Measurements from ENCODE around the gene CPVL. TPM values are rescaled to one million over a fixed set of nuclear protein-coding genes. Genes with fewer than 3 reads are reported as not detected.
"Not testable (repeated sequence)": the region's sequence is repeated elsewhere in the genome, so short reads cannot be mapped to it uniquely, and the experiment has no call there.

The CPVL gene
- total RNA-seq, 1 experiment from 2014 or later, result 10.3 TPM

DNA sequence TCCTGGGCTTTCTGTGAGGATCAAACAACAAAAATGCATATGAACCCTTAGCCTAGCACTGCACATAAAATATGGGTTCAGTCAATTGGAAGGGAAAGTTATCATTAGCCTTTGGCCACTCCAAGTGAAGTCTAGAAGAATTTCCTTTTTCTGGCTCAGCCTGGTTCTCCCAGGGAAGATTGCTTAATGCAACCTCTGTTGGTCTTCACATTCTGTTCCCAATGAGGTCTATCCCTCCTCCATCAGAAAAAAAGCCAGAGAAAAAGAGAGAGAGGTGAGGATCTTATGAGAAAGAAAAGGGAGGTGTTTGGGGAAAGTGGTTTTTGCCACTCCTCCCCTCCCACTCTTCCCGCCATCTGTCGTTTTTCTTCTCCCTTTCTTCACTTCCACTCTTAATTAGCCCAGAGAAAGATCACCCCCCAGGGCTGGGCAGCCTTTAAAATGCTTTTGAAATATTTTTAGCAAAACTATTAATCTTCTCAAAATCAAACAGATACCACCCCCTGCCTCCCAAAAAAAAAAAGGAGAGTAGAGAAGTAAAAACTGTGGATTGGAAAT lies 31.1 kb downstream of the CPVL start:
- Histone ChIP-seq H3K79me2 (ENCODE audit: insufficient read depth, low read length) (no peaks in the 10 kb centered on the region), H3K27me3 (ENCODE audit: insufficient read depth, low read length) (no peaks in the 10 kb centered on the region), H3K4me2 (ENCODE audit: low read length) (no peak overlapping the region), H3K4me3 (replicated peaks in 1 of 2; ENCODE audit: low read depth in 1 of 2, low read length in 2 of 2) (no peak overlapping the region), H2AFZ (ENCODE audit: low read depth, low read length, poor library complexity, severe bottlenecking) (no peak overlapping the region), H3K9ac (ENCODE audit: low read length) (no peak overlapping the region), H4K20me1 (ENCODE audit: insufficient read depth) (no peaks in the 10 kb centered on the region), H3K9me2 (ENCODE audit: insufficient read depth) (no peaks in the 10 kb centered on the region), H3K27ac (ENCODE audit: low read depth, low read length) (no peak overlapping the region), H3K9me3 (ENCODE audit: control insufficient read depth in 1 of 2, insufficient read depth in 1 of 2, low read depth in 1 of 2, low read length in 2 of 2) (no peaks in the 10 kb centered on the region), H3K36me3 (ENCODE audit: control insufficient read depth in 1 of 2, insufficient read depth in 2 of 2, low read length in 2 of 2) (no peaks in the 10 kb centered on the region), H3K4me1 (ENCODE audit: control insufficient read depth in 1 of 2, insufficient read depth in 2 of 2, low read length in 2 of 2) (peaks cover 3 to 20% of the 10 kb centered on the region in 2 experiments; a peak in 3 of 4 replicates)
- ATAC-seq (no peak), DNase-seq (ENCODE audit: low read depth, low spot score) (no peak)
- ChIA-PET CTCF (interaction anchor here (2.6 to 4.0 kb wide), 2 partner anchors 9 to 292 kb away, joined by 12 to 52 read pairs; no protein-coding TSS in a partner anchor), POLR2A (no interaction called here), RAD21 (ENCODE audit: low non-redundant PET in 1 of 2, low total read pairs in 2 of 2, uncharacterized antibody in 2 of 2, unreplicated experiment in 2 of 2) (interaction anchor here in 1 of 2 experiments (0.8 kb wide), 1 partner anchor 188 kb away, joined by 5 read pairs; no protein-coding TSS in a partner anchor)
- TF ChIP-seq POLR2AphosphoS5 (IDR thresholded peaks at IDR 0.05; ENCODE audit: low read depth, low read length), result no peak
- TF ChIP-seq, protein P1, sequence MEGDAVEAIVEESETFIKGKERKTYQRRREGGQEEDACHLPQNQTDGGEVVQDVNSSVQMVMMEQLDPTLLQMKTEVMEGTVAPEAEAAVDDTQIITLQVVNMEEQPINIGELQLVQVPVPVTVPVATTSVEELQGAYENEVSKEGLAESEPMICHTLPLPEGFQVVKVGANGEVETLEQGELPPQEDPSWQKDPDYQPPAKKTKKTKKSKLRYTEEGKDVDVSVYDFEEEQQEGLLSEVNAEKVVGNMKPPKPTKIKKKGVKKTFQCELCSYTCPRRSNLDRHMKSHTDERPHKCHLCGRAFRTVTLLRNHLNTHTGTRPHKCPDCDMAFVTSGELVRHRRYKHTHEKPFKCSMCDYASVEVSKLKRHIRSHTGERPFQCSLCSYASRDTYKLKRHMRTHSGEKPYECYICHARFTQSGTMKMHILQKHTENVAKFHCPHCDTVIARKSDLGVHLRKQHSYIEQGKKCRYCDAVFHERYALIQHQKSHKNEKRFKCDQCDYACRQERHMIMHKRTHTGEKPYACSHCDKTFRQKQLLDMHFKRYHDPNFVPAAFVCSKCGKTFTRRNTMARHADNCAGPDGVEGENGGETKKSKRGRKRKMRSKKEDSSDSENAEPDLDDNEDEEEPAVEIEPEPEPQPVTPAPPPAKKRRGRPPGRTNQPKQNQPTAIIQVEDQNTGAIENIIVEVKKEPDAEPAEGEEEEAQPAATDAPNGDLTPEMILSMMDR (IDR thresholded peaks at IDR 0.05 in 2 of 3, conservative IDR thresholded peaks at IDR 0.05 in 1 of 3; ENCODE audit: borderline replicate concordance in 1 of 3, insufficient read depth in 1 of 3, low read depth in 2 of 3, low read length in 2 of 3), result no peak
- TF ChIP-seq SIN3A (IDR thresholded peaks at IDR 0.05; ENCODE audit: low read depth), result no peak
- TF ChIP-seq, protein P2, sequence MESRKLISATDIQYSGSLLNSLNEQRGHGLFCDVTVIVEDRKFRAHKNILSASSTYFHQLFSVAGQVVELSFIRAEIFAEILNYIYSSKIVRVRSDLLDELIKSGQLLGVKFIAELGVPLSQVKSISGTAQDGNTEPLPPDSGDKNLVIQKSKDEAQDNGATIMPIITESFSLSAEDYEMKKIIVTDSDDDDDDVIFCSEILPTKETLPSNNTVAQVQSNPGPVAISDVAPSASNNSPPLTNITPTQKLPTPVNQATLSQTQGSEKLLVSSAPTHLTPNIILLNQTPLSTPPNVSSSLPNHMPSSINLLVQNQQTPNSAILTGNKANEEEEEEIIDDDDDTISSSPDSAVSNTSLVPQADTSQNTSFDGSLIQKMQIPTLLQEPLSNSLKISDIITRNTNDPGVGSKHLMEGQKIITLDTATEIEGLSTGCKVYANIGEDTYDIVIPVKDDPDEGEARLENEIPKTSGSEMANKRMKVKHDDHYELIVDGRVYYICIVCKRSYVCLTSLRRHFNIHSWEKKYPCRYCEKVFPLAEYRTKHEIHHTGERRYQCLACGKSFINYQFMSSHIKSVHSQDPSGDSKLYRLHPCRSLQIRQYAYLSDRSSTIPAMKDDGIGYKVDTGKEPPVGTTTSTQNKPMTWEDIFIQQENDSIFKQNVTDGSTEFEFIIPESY (IDR thresholded peaks at IDR 0.05; ENCODE audit: extremely low read depth, insufficient replicate concordance, low read length), result no peak
- TF ChIP-seq EZH2phosphoT487 (IDR thresholded peaks at IDR 0.05; ENCODE audit: borderline replicate concordance), result no peak
- TF ChIP-seq, protein P3, sequence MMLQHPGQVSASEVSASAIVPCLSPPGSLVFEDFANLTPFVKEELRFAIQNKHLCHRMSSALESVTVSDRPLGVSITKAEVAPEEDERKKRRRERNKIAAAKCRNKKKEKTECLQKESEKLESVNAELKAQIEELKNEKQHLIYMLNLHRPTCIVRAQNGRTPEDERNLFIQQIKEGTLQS (IDR thresholded peaks at IDR 0.05), result no peak
- BruUV-seq (replicated peaks), result no TSS peak
- intact Hi-C loops (cut with micrococcal nuclease), result loop anchor here (2.0 kb wide), 1 partner anchor 294 kb away; no protein-coding TSS in a partner anchor

DNA sequence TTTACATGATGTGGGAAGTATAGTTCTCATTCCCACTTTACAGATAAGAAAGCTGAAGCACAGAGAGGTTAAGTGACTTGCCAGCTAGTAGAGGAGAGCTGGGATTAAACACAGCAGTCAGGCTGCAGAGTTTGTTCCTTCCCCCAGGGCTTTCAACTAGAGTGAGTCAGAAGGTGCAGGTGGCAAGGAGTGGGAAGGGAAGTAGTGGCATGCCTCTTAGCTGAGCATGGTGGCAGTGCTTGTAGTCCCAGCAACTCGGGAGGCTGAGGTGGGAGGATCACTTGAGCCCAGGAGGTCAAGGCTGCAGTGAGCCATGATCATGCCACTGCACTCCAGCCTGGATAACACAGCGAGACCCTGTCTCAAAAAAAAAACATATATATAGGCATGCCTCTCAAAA lies 32.1 kb downstream of the CPVL start:
- intact Hi-C loops (cut with micrococcal nuclease), result loop anchor here (2.0 to 5.0 kb wide), 2 partner anchors 233 to 295 kb away; no protein-coding TSS in a partner anchor
- not testable (repeated sequence) for H3K27me3 ChIP-seq (ENCODE audit: insufficient read depth, low read length); H3K79me2 ChIP-seq (ENCODE audit: insufficient read depth, low read length); H3K4me3 ChIP-seq (replicated peaks in 1 of 2; ENCODE audit: low read depth in 1 of 2, low read length in 2 of 2); H3K9me2 ChIP-seq (ENCODE audit: insufficient read depth); BruUV-seq (replicated peaks); H4K20me1 ChIP-seq (ENCODE audit: insufficient read depth); H3K9ac ChIP-seq (ENCODE audit: low read length); DNase-seq (ENCODE audit: low read depth, low spot score); H3K9me3 ChIP-seq (ENCODE audit: control insufficient read depth in 1 of 2, insufficient read depth in 1 of 2, low read depth in 1 of 2, low read length in 2 of 2); H2AFZ ChIP-seq (ENCODE audit: low read depth, low read length, poor library complexity, severe bottlenecking); H3K36me3 ChIP-seq (ENCODE audit: control insufficient read depth in 1 of 2, insufficient read depth in 2 of 2, low read length in 2 of 2); H3K27ac ChIP-seq (ENCODE audit: low read depth, low read length)
- ChIA-PET RAD21 (ENCODE audit: low non-redundant PET in 1 of 2, low total read pairs in 2 of 2, uncharacterized antibody in 2 of 2, unreplicated experiment in 2 of 2) (interaction anchor here (0.6 to 1.9 kb wide), 4 partner anchors 232 to 626 kb away, joined by 3 to 7 read pairs (median 6); no protein-coding TSS in a partner anchor), CTCF (interaction anchor here (0.7 to 4.0 kb wide), 11 partner anchors 13 to 293 kb away, joined by 3 to 52 read pairs (median 6); no protein-coding TSS in a partner anchor), POLR2A (interaction anchor here (0.9 to 1.0 kb wide), 2 partner anchors 187 to 448 kb away, joined by 3 read pairs; no protein-coding TSS in a partner anchor)
- peak; percentile 77 for ATAC-seq
- Histone ChIP-seq H3K4me2 (ENCODE audit: low read length) (0 out of 2 replicates have a peak overlapping the region, but pooled peaks have one; percentile 35), H3K4me1 (ENCODE audit: control insufficient read depth in 1 of 2, insufficient read depth in 2 of 2, low read length in 2 of 2) (peaks cover 3 to 20% of the 10 kb centered on the region in 2 experiments; a peak in 3 of 4 replicates)
